Transverse colon (tissue), 4 donors: Measurements from ENCODE around the gene PCDHGA2.
A peak's percentile ranks its signal among the peaks of the same experiment; 100 is the strongest.

ENCODE experiments used
- CTCF ChIP-seq, 5 experiments: fragments of 200-600 bp in 3 of 5; fragments of 450-650 bp in 2 of 5; sonication (generic) in 3 of 5; IDR thresholded peaks; 1 replicate in 2 of 5; 2 replicates in 3 of 5; pipeline ENCODE4 v1.5.1; 2016 to 2017; ENCODE audit warnings: antibody characterized with exemption in 5 of 5, inconsistent platforms in 3 of 5, mild to moderate bottlenecking in 2 of 5, moderate library complexity in 1 of 5
- EP300 ChIP-seq: sonication (generic); formaldehyde crosslinking; IDR thresholded peaks from one replicate; pipeline ENCODE4 v1.6.1; 2017; ENCODE audit warnings: antibody characterized with exemption, low read depth
- POLR2AphosphoS5 ChIP-seq, 3 donors: sonication (generic); formaldehyde crosslinking; IDR thresholded peaks; one replicate each; pipeline ENCODE4 v1.6.1; 2016; ENCODE audit warnings: antibody characterized with exemption in 3 of 3

GRCh38 chr5:141369994-141370848 lies 31.7 kb downstream of the PCDHGA2 start, which contains the start of gene PCDHGB3:
- peak in 1 of 5 experiments; percentile 14 for TF ChIP-seq CTCF (IDR thresholded peaks at IDR 0.05)
- no peak for TF ChIP-seq EP300
- TF ChIP-seq POLR2AphosphoS5 (IDR thresholded peaks at IDR 0.05): no peak
